Dedifferentiated amniotic fluid mesenchymal stem cell (primary cell): Measurements from ENCODE around the gene PCDHGC4.

Source experiments
- DNase-seq: peaks from one replicate; pipeline ENCODE4 v3.0.0-alpha.2; 2016; ENCODE audit errors: extremely low spot score

PCDHGC4 gene

GRCh38 chr5:141484641-141485311 lies at the start of gene PCDHGC4:
Gene PCDHGC4, plus strand, starts transcription at chr5:141485030. Its CDS starts 144 bp downstream, at chr5:141485174.
- DNase-seq = no peak

DNA sequence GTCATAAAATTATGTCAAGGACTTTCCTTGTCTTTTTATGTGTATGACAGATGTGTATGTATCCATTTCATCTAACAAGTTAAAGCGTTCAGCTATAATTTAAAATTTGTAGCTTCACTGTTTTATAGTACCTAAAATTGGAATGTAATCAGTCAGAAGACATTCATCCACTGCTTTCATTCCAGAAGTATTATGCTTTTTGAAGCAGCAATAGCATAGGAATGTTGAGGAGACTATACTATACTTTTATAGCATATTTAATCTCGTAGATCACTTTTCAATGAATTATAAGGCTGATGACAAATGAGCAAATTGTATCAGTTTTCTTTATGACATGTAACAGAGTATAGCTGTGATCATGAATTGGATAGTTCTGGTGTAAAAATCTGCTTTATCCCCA lies 47.6 kb upstream of the PCDHGC4 start:
- DNase-seq = no peak

DNA sequence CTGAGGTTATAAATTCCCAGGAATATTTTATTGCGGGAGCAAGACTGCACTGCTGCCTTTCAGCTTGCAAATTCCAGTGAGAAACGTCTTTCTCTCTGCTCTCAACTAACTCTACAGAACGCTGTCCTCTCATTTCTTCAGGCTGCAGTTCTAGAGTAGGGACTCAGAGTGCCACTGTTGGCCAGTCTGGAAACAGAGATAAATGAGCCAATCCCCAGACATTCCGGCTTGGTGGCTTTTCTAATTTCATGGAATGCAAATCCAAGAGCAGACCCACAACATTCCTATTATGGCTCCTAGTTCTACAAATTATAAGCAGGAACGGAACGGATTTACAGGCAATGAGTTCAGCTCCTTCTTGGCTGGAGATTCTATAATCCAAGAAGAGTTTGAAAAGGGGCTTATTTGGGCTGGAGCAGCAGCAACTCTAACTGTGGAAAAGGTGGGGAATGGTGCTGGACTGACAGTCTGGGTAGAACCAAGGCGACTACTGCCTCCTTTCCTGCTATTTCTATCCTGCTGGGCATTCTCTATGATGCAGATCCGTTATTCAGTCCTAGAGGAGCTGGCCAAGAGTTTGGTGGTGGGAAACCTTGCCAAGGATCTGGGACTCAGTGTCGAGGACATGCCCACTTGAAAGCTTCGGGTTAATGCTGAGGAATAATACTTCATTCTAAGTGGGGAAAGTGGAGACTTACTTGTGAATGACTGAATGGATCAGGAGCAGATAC lies 45.3 kb upstream of the PCDHGC4 start:
- no peak for DNase-seq

- DNase-seq = peak; percentile 4
Observed at GRCh38 chr5:141440341-141440740, 44.5 kb upstream of the PCDHGC4 start.

GRCh38 chr5:141441571-141442170 lies 43.2 kb upstream of the PCDHGC4 start:
- no peak for DNase-seq

DNA sequence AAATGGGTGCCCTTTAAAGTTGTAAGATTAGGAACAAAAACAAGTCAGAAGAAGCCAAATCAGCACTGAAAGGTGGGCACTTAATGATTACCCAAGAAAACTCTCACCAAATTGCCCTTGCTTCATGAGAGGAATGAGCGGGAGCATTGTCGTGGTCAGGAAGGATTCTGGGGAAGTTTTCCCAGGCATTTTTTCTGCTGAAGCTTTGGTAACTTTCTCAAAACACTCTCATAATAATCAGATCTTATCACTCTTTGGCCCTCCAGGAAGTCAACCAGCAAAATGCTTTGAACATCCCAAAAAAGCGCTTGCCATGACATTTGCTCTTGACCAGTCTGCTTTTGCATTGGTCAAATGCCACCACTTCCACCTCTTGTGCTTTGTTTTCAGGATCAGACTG lies 19.5 kb upstream of the PCDHGC4 start:
- peak; percentile 14 for DNase-seq

DNA sequence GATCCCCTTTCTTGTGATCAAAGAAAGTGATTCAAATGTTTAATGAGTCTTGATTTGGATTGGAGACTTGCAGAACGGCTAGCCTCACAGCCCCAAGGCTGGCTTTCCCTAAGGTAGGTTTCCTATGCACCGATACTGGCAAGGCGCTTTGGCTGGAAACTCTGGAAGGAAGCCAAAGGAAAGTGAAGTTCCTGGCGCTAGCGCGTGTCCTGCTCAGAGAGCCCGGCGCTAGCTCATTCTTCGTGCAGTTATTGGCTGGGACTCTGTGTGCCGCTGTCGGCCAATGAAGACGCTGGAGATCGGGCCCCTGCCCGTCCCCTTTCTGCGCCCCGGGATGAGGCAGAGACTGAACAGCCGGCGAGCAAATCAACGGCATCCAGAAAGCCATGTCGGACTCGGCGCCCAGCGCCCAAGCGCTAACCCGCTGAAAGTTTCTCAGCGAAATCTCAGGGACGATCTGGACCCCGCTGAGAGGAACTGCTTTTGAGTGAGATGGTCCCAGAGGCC lies 9.2 kb upstream of the PCDHGC4 start, which contains the start of gene PCDHGC3:
Gene PCDHGC3 (plus strand): TSS at position 342 of the 507 bp plus-strand sequence. CDS start 151 bp downstream, at position 493.
- DNase-seq = peak; percentile 94

GRCh38 chr5:141476132-141476911 lies 8.5 kb upstream of the PCDHGC4 start:
- DNase-seq = peak; percentile 69

- no peak for DNase-seq
Observed at GRCh38 chr5:141477044-141477575, 7.7 kb upstream of the PCDHGC4 start.

DNA sequence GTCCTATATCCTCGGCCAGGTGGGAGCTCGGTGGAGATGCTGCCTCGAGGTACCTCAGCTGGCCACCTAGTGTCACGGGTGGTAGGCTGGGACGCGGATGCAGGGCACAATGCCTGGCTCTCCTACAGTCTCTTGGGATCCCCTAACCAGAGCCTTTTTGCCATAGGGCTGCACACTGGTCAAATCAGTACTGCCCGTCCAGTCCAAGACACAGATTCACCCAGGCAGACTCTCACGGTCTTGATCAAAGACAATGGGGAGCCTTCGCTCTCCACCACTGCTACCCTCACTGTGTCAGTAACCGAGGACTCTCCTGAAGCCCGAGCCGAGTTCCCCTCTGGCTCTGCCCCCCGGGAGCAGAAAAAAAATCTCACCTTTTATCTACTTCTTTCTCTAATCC lies 7.0 kb upstream of the PCDHGC4 start:
- DNase-seq = no peak

DNA sequence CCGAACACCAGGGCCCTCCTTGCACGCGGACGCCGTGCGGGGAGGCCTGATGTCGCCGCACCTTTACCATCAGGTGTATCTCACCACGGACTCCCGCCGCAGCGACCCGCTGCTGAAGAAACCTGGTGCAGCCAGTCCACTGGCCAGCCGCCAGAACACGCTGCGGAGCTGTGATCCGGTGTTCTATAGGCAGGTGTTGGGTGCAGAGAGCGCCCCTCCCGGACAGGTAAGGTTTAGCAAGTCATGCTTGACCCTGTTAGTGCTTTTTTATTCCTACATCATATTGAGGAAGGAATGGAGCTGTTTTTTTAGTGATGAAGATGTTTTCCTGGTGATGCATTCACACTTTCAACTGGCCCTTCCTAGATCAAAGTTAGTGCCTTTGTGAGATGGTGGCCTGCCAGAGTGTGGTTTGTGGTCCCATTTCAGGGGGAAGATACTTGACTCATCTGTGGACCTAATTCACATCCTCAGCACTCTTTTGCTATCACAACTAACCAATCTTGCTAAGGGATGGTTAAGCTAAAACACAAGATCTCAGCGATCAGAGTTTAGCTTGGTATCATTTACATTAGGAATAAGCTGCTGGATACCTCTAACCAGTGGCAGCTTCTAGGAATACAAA lies 6.4 kb upstream of the PCDHGC4 start:
- no peak for DNase-seq

GRCh38 chr5:141479776-141480175 lies 5.1 kb upstream of the PCDHGC4 start:
- no peak for DNase-seq

DNA sequence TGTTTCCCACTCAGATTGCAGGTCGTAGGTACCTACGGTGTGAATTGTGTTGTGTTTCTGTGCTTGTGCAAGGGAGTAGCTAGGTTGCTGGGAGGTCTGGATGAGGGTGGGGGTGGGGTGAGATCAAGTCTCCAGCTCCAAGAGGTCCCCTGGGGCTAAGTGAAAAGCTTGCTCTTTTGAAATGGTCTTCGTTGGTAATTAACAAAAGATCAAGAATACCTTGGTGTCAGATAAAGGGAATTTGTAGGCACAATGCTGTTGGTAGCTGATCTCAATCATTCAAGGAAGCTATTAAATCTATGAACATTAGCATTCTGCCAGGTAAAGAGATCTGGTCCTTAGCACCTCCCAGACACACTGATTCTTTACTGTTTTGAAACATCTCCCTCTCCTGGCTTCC lies 928 bp upstream of the PCDHGC4 start:
- DNase-seq = no peak

- DNase-seq = no peak
Observed at GRCh38 chr5:141484310-141484640, 555 bp upstream of the PCDHGC4 start.

DNA sequence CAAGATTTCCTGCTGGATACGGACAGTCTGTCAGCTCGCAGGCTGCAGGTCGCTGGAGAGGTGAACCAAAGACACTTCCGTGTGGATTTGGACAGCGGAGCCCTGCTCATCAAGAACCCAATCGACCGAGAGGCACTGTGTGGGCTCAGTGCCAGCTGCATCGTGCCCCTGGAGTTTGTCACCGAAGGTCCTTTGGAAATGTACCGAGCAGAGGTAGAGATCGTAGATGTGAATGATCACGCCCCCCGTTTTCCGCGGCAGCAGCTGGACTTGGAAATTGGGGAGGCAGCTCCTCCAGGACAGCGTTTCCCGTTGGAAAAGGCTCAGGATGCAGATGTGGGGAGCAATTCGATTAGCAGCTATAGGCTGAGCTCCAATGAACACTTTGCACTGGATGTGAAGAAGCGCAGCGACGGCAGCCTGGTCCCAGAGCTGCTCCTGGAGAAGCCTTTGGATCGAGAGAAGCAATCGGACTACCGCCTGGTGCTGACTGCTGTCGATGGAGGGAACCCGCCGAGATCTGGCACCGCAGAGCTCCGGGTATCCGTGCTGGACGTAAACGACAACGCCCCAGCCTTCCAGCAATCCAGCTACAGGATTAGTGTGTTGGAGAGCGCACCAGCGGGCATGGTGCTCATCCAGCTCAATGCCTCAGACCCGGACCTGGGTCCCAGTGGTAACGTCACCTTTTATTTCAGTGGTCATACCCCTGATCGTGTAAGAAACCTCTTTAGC lies 658 bp downstream of the PCDHGC4 start:
- DNase-seq = no peak

DNA sequence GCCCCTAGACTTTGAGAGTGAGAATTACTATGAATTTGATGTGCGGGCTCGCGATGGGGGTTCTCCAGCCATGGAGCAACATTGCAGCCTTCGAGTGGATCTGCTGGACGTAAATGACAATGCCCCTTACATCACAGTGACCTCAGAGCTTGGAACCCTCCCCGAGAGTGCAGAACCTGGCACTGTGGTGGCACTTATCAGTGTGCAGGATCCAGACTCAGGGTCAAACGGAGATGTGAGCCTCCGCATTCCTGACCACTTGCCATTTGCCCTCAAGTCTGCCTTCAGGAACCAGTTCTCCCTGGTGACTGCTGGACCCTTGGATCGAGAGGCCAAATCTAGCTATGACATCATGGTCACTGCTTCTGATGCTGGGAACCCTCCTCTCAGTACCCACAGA lies 1.3 kb downstream of the PCDHGC4 start:
- no peak for DNase-seq

DNA sequence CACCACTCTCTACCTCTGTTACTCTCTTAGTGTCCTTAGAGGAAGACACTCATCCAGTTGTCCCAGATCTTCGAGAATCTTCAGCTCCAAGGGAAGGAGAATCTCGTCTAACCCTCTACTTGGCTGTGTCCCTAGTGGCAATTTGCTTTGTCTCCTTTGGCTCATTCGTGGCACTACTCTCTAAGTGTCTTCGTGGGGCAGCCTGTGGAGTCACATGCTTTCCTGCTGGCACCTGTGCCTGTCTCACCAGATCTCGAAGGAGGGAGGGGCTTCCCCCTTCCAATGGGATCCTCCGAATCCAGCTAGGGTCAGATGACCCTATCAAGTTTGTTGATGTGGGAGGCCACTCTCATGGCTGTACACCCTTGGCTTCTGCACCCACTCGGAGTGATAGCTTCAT lies 2.3 kb downstream of the PCDHGC4 start:
- no peak for DNase-seq

- peak; percentile 31 for DNase-seq
Observed at GRCh38 chr5:141488591-141489561, 4.0 kb downstream of the PCDHGC4 start, which contains the start of gene PCDHGC5. Gene PCDHGC5, plus strand, starts transcription at chr5:141489081. Its CDS starts 160 bp downstream, at chr5:141489241.

GRCh38 chr5:141489841-141490240 lies 5.0 kb downstream of the PCDHGC4 start:
- no peak for DNase-seq
